ENCODE measurements around the gene CNP. TPM values are rescaled to one million over a fixed set of nuclear protein-coding genes. Genes with fewer than 3 reads are reported as not detected.

Gene CNP
- total RNA-seq (100 to 1,000 TPM; 277 to 654 TPM), polyA plus RNA-seq (ENCODE audit: insufficient read length in 2 of 2) (1,000 to 10,000 TPM in 1 of 2 donors, 100 to 1,000 TPM in 1; 918 to 1,008 TPM)
- long read RNA-seq, donor 1, full-length matches to known transcripts: 187 of 1,914 reads
- long read RNA-seq, donor 1, partial matches to known transcripts: 1,687 of 1,914 reads
- long read RNA-seq, donor 1, other reads (novel, unspliced or antisense): 40 of 1,914 reads
- long read RNA-seq, donor 2, full-length matches to known transcripts: 81 of 136 reads
- long read RNA-seq, donor 2, partial matches to known transcripts: 55 of 136 reads
- long read RNA-seq, donor 2, other reads (novel, unspliced or antisense): 0 of 136 reads
- long read RNA-seq, donor 3, full-length matches to known transcripts: 70 of 140 reads
- long read RNA-seq, donor 3, partial matches to known transcripts: 70 of 140 reads
- long read RNA-seq, donor 3, other reads (novel, unspliced or antisense): 0 of 140 reads
- long read RNA-seq, donor 4, full-length matches to known transcripts: 19 of 185 reads
- long read RNA-seq, donor 4, partial matches to known transcripts: 148 of 185 reads
- long read RNA-seq, donor 4, other reads (novel, unspliced or antisense): 18 of 185 reads

DNA sequence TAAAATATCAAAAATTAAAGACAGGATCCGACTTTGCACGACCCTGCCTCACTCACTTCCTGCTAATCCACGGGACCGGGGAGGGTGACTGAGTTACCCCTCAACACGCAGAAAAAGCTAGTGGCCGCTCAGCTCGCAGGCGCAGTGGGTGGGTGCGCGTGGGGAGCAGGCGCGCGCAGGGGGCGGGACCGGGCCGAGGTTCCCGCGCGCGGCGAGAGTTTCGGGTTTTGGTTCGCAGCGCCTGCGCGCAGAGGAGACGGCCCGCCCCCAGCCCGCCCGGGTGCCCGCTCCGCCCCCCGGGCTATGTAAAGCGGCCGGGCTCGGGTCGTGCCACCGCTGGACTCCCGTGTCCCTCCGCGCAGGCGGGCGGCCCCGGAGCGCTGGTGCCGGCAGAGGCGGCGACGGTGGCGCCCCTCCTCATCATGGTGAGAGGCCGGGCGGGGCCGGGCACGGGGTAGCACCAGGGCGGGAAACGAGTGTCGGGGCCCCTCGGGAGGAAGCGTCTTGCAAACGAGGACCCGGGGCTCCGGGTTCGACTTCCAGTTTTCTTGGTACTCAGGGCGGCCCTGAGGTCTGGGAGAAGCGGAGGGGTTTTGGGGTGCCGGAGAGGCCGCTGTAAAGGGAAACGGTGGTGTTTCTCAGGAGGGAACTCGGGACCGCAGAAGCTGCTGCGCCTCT lies at the start of gene CNP:
Gene CNP, plus strand, starts transcription at position 333 of the 678 bp plus-strand sequence. Its CDS starts 90 bp downstream, at position 423.
- H3K9me3 ChIP-seq (ENCODE audit: control insufficient read depth, insufficient read depth, low read length): no peaks in the 10 kb centered on the region
- DNase-seq (ENCODE audit: low read depth in 4 of 6, low spot score in 6 of 6): peak; percentile 72 to 96 (median 84)
- WGBS (ENCODE audit: insufficient coverage): 0% methylated on average over 71 of the region's 71 CpGs
- H3K27me3 ChIP-seq (ENCODE audit: control insufficient read depth, insufficient read depth, low read length): no peaks in the 10 kb centered on the region
- H3K4me1 ChIP-seq (ENCODE audit: control insufficient read depth, insufficient read depth, low read length): peaks cover 48% of the 10 kb centered on the region
- peak within 1 kb of the TSS; percentile 88 for H3K4me3 ChIP-seq (ENCODE audit: low read depth, low read length)
- H3K27ac ChIP-seq (ENCODE audit: low read depth, low read length): peak within 1 kb of the TSS; percentile 94
- peaks cover 44% of the 10 kb centered on the region for H3K36me3 ChIP-seq (ENCODE audit: control insufficient read depth, insufficient read depth, low read length)

GRCh38 chr17:41917192-41917591 lies 49.4 kb upstream of the CNP start:
- 17% methylated on average over 2 of the region's 4 CpGs for WGBS (ENCODE audit: insufficient coverage)
- Histone ChIP-seq H3K9me3 (ENCODE audit: control insufficient read depth, insufficient read depth, low read length) (no peaks in the 10 kb centered on the region), H3K27ac (ENCODE audit: low read depth, low read length) (peak overlapping the region; percentile 96), H3K27me3 (ENCODE audit: control insufficient read depth, insufficient read depth, low read length) (no peaks in the 10 kb centered on the region), H3K36me3 (ENCODE audit: control insufficient read depth, insufficient read depth, low read length) (peaks cover 20% of the 10 kb centered on the region), H3K4me1 (ENCODE audit: control insufficient read depth, insufficient read depth, low read length) (peaks cover 44% of the 10 kb centered on the region), H3K4me3 (ENCODE audit: low read depth, low read length) (peak overlapping the region; percentile 100)
- peak in 4 of 6 donors; percentile 38 to 88 (median 70) for DNase-seq (ENCODE audit: low read depth in 4 of 6, low spot score in 6 of 6)

- H3K27ac ChIP-seq (ENCODE audit: low read depth, low read length): peak overlapping the region; percentile 96
- peak overlapping the region; percentile 100 for H3K4me3 ChIP-seq (ENCODE audit: low read depth, low read length)
- H3K9me3 ChIP-seq (ENCODE audit: control insufficient read depth, insufficient read depth, low read length): no peaks in the 10 kb centered on the region
- DNase-seq (ENCODE audit: low read depth in 4 of 6, low spot score in 6 of 6): peak in 3 of 6 donors; percentile 20 to 79 (median 71)
- no peaks in the 10 kb centered on the region for H3K27me3 ChIP-seq (ENCODE audit: control insufficient read depth, insufficient read depth, low read length)
- H3K36me3 ChIP-seq (ENCODE audit: control insufficient read depth, insufficient read depth, low read length): peaks cover 16% of the 10 kb centered on the region
- WGBS (ENCODE audit: insufficient coverage): 0% methylated on average over 22 of the region's 26 CpGs
- H3K4me1 ChIP-seq (ENCODE audit: control insufficient read depth, insufficient read depth, low read length): peaks cover 44% of the 10 kb centered on the region
Measured at GRCh38 chr17:41917679-41918313, 48.8 kb upstream of the CNP start.

DNA sequence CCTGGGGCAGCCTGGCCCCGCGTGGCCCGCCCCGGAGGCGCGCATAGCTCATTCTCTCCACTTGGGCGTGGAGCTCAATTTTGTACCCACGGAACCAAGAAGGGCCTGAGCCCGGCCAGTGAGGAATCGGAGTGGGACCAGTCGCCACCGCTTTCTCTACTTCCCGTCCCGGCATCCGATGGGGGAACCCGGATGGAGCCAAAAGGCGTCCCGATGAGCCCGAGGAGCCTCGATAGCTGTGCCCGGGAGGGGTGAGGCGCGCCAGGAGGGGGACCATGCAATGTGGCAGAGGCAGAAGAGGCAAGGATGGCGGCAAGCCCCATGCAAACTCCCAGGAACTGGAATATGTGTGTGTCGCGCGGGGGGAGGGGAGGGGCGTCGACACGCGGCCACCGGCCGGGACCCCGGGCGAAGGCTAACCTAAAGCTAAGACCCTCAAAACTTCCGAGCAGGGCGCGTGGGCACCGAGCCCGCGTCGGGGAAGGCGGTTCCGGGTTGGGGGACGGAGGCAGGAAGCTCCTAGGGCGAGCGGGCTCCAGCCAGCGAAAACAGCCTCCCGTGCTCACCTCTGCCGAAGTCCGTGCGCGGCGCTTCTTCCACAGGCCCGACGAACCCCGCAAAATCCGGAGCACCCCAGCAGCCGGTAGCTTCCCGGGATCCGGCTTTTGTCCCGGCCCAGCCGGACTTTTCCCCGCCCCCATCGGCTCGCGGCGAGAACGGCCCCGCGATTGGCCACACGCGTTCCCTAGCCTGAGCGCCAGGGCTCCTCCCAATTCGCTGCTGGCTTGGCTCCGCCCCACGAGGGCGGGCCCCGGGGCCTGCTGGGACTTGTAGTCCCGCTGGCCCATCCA lies 48.1 kb upstream of the CNP start, which contains the start of gene ACLY:
Gene ACLY, minus strand, starts transcription at position 638 of the 851 bp plus-strand sequence. CDS start 5,078 bp downstream, outside the sequence.
- DNase-seq (ENCODE audit: low read depth in 4 of 6, low spot score in 6 of 6): peak; percentile 91 to 99 (median 97)
- Histone ChIP-seq H3K36me3 (ENCODE audit: control insufficient read depth, insufficient read depth, low read length) (peaks cover 11% of the 10 kb centered on the region), H3K27ac (ENCODE audit: low read depth, low read length) (peak within 1 kb of the TSS; percentile 96), H3K27me3 (ENCODE audit: control insufficient read depth, insufficient read depth, low read length) (no peaks in the 10 kb centered on the region), H3K4me3 (ENCODE audit: low read depth, low read length) (peak within 1 kb of the TSS; percentile 100), H3K4me1 (ENCODE audit: control insufficient read depth, insufficient read depth, low read length) (peaks cover 44% of the 10 kb centered on the region), H3K9me3 (ENCODE audit: control insufficient read depth, insufficient read depth, low read length) (no peaks in the 10 kb centered on the region)
- under 1% methylated on average over 80 of the region's 80 CpGs for WGBS (ENCODE audit: insufficient coverage)

DNA sequence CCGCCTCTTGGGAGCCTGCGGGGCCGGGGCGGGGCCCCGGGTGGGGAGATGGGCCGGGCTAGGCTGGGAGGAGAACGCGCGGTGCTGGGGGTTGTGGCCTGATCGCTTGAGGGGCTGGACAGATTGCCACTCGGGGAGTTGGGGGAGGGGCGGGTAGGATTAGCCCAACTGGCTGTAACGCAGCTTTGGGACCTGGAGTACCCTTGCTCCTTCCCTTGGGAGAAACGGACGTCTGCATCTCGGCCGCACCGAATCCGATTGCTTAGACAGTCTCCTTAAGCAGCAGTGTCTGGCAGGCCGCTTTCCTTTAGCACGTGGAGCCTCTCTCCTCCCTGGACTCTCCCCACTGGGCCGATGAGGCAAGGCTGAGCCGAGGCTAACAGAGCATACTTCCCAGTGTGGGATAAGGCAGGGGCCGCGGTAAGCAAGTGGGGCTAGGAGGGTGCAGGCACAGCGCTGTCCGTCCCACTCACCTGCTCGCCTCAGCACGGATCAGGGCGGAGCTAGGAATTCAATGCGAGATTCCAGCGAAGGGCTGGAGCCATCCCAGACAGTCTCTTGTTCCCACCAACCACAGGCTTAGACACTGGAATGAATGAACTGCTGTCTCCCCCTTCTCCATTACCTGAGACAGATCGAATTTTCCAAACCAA lies 47.3 kb upstream of the CNP start:
- peak in 3 of 6 donors; percentile 29 to 89 (median 58) for DNase-seq (ENCODE audit: low read depth in 4 of 6, low spot score in 6 of 6)
- Histone ChIP-seq H3K27me3 (ENCODE audit: control insufficient read depth, insufficient read depth, low read length) (no peaks in the 10 kb centered on the region), H3K4me3 (ENCODE audit: low read depth, low read length) (peak overlapping the region; percentile 100), H3K4me1 (ENCODE audit: control insufficient read depth, insufficient read depth, low read length) (peaks cover 43% of the 10 kb centered on the region), H3K27ac (ENCODE audit: low read depth, low read length) (peak overlapping the region; percentile 69), H3K36me3 (ENCODE audit: control insufficient read depth, insufficient read depth, low read length) (peaks cover 9% of the 10 kb centered on the region), H3K9me3 (ENCODE audit: control insufficient read depth, insufficient read depth, low read length) (no peaks in the 10 kb centered on the region)
- under 1% methylated on average over 27 of the region's 33 CpGs for WGBS (ENCODE audit: insufficient coverage)

GRCh38 chr17:41919840-41920579 lies 46.6 kb upstream of the CNP start:
- Histone ChIP-seq H3K4me3 (ENCODE audit: low read depth, low read length) (no peak overlapping the region), H3K27me3 (ENCODE audit: control insufficient read depth, insufficient read depth, low read length) (no peaks in the 10 kb centered on the region), H3K27ac (ENCODE audit: low read depth, low read length) (no peak overlapping the region), H3K4me1 (ENCODE audit: control insufficient read depth, insufficient read depth, low read length) (peaks cover 38% of the 10 kb centered on the region), H3K36me3 (ENCODE audit: control insufficient read depth, insufficient read depth, low read length) (peaks cover 9% of the 10 kb centered on the region), H3K9me3 (ENCODE audit: control insufficient read depth, insufficient read depth, low read length) (no peaks in the 10 kb centered on the region)
- peak in 2 of 6 donors; percentile 17 to 24 for DNase-seq (ENCODE audit: low read depth in 4 of 6, low spot score in 6 of 6)
- 60% methylated on average over 4 of the region's 7 CpGs for WGBS (ENCODE audit: insufficient coverage)

- Histone ChIP-seq H3K4me3 (ENCODE audit: low read depth, low read length) (no peak overlapping the region), H3K27ac (ENCODE audit: low read depth, low read length) (no peak overlapping the region), H3K4me1 (ENCODE audit: control insufficient read depth, insufficient read depth, low read length) (peaks cover 33% of the 10 kb centered on the region), H3K27me3 (ENCODE audit: control insufficient read depth, insufficient read depth, low read length) (no peaks in the 10 kb centered on the region), H3K36me3 (ENCODE audit: control insufficient read depth, insufficient read depth, low read length) (peaks cover 4% of the 10 kb centered on the region), H3K9me3 (ENCODE audit: control insufficient read depth, insufficient read depth, low read length) (no peaks in the 10 kb centered on the region)
- 88% methylated on average over 3 of the region's 5 CpGs for WGBS (ENCODE audit: insufficient coverage)
- DNase-seq (ENCODE audit: low read depth in 4 of 6, low spot score in 6 of 6): no peak
Measured at GRCh38 chr17:41920580-41920955, 46.0 kb upstream of the CNP start.

DNA sequence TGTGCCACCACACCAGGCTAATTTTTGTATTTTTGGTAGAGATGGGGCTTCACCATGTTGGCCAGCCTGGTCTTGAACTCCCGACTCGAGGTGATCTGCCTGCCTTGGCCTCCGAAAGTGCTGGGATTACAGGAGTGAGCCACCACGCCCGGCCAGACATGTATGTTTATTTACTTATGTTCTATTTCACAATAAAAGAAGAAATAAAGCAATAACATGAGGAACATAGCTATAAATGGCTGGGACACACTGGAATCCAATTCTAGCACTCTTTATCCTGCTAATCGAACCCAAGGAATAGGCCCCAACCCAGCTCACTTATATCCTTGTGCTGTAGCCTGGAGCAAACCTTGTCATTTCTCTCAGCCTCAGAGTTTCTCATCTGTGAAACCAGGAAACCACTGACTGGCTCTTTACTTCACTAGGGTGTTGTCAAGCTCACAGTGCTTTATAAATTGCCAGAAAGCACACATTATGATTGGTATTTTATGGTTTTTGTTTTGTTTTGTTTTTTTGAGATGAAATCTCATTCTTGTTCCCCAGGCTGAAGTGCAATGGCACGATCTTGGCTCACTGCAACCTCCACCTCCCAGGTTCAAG lies 40.5 kb upstream of the CNP start:
- H3K9me3 ChIP-seq (ENCODE audit: control insufficient read depth, insufficient read depth, low read length): no peaks in the 10 kb centered on the region
- 82% methylated on average over 2 of the region's 7 CpGs for WGBS (ENCODE audit: insufficient coverage)
- no peak overlapping the region for H3K4me3 ChIP-seq (ENCODE audit: low read depth, low read length)
- H3K4me1 ChIP-seq (ENCODE audit: control insufficient read depth, insufficient read depth, low read length): peaks cover 5% of the 10 kb centered on the region
- no peaks in the 10 kb centered on the region for H3K27me3 ChIP-seq (ENCODE audit: control insufficient read depth, insufficient read depth, low read length)
- H3K36me3 ChIP-seq (ENCODE audit: control insufficient read depth, insufficient read depth, low read length): no peaks in the 10 kb centered on the region
- DNase-seq (ENCODE audit: low read depth in 4 of 6, low spot score in 6 of 6): no peak
- no peak overlapping the region for H3K27ac ChIP-seq (ENCODE audit: low read depth, low read length)
